Measurements from ENCODE around the gene KCNJ1. TPM values are rescaled to one million over a fixed set of nuclear protein-coding genes. Genes with fewer than 3 reads are reported as not detected.

Gene KCNJ1
- total RNA-seq, 4 donors from 2014 or later = not detected

GRCh38 chr11:128897826-128898225 is 30.7 kb upstream of the KCNJ1 start:
- Histone ChIP-seq H3K27ac (replicated peaks in 1 of 4) (no peak overlapping the region), H3K36me3 (no peaks in the 10 kb centered on the region), H3K9me3 (no peaks in the 10 kb centered on the region), H3K4me1 (peaks cover 0 to 17% (median 9%) of the 10 kb centered on the region in 4 donors), H3K4me3 (no peak overlapping the region), H3K27me3 (no peaks in the 10 kb centered on the region)
- intact Hi-C loops (cut with DNase I) = no loop called here
- no peak for DNase-seq (ENCODE audit: extremely low spot score)
- 91% methylated on average over 1 of the region's 1 CpG for WGBS
- TF ChIP-seq EP300 (IDR thresholded peaks at IDR 0.05) = no peak
- TF ChIP-seq CTCF (IDR thresholded peaks at IDR 0.05) = no peak
- no peak for TF ChIP-seq POLR2AphosphoS5 (IDR thresholded peaks at IDR 0.05)
- TF ChIP-seq POLR2A (IDR thresholded peaks at IDR 0.05; ENCODE audit: low read depth) = no peak

GRCh38 chr11:128896356-128896755 is 29.3 kb upstream of the KCNJ1 start:
- H3K4me1 ChIP-seq = peaks cover 5 to 23% (median 13%) of the 10 kb centered on the region in 4 donors
- H3K27ac ChIP-seq (replicated peaks in 1 of 4) = no peak overlapping the region
- H3K4me3 ChIP-seq = no peak overlapping the region
- H3K27me3 ChIP-seq = peaks cover 0 to 10% (median 0%) of the 10 kb centered on the region in 4 donors
- intact Hi-C loops (cut with DNase I) = no loop called here
- H3K9me3 ChIP-seq = no peaks in the 10 kb centered on the region
- no peak for DNase-seq (ENCODE audit: extremely low spot score)
- no peaks in the 10 kb centered on the region for H3K36me3 ChIP-seq
- 75% methylated on average over 2 of the region's 2 CpGs for WGBS
- no peak for TF ChIP-seq POLR2A (IDR thresholded peaks at IDR 0.05; ENCODE audit: low read depth)
- no peak for TF ChIP-seq POLR2AphosphoS5 (IDR thresholded peaks at IDR 0.05)
- TF ChIP-seq CTCF (IDR thresholded peaks at IDR 0.05) = no peak

- 96% methylated on average over 9 of the region's 9 CpGs for WGBS
- H3K27ac ChIP-seq (replicated peaks in 1 of 4) = no peak overlapping the region
- no peak overlapping the region for H3K4me3 ChIP-seq
- H3K36me3 ChIP-seq = no peaks in the 10 kb centered on the region
- no peak for DNase-seq (ENCODE audit: extremely low spot score)
- peaks cover 14 to 26% (median 17%) of the 10 kb centered on the region in 4 donors for H3K4me1 ChIP-seq
- no peaks in the 10 kb centered on the region for H3K9me3 ChIP-seq
- H3K27me3 ChIP-seq = peaks cover 0 to 18% (median 0%) of the 10 kb centered on the region in 4 donors
- intact Hi-C loops (cut with DNase I) = no loop called here
- TF ChIP-seq CTCF (IDR thresholded peaks at IDR 0.05) (no peak), POLR2AphosphoS5 (IDR thresholded peaks at IDR 0.05) (no peak), POLR2A (IDR thresholded peaks at IDR 0.05; ENCODE audit: low read depth) (no peak), EP300 (IDR thresholded peaks at IDR 0.05) (no peak)
Measured at GRCh38 chr11:128895526-128895925, 28.4 kb upstream of the KCNJ1 start.

- Histone ChIP-seq H3K36me3 (no peaks in the 10 kb centered on the region), H3K9me3 (no peaks in the 10 kb centered on the region), H3K27me3 (peaks cover 0 to 27% (median 7%) of the 10 kb centered on the region in 4 donors), H3K4me3 (no peak overlapping the region), H3K4me1 (peaks cover 19 to 30% (median 20%) of the 10 kb centered on the region in 4 donors), H3K27ac (replicated peaks in 1 of 4) (no peak overlapping the region)
- DNase-seq (ENCODE audit: extremely low spot score) = no peak
- no peak for TF ChIP-seq POLR2A (IDR thresholded peaks at IDR 0.05; ENCODE audit: low read depth)
- TF ChIP-seq POLR2AphosphoS5 (IDR thresholded peaks at IDR 0.05) = no peak
- TF ChIP-seq EP300 (IDR thresholded peaks at IDR 0.05) = no peak
- no peak for TF ChIP-seq CTCF (IDR thresholded peaks at IDR 0.05)
- 69% methylated on average over 6 of the region's 6 CpGs for WGBS
- intact Hi-C loops (cut with DNase I) = no loop called here
Measured at GRCh38 chr11:128894685-128895084, 27.6 kb upstream of the KCNJ1 start.

- Histone ChIP-seq H3K36me3 (no peaks in the 10 kb centered on the region), H3K27ac (replicated peaks in 1 of 4) (no peak overlapping the region), H3K9me3 (no peaks in the 10 kb centered on the region), H3K27me3 (peaks cover 0 to 31% (median 8%) of the 10 kb centered on the region in 4 donors), H3K4me3 (no peak overlapping the region), H3K4me1 (peaks cover 19 to 30% (median 20%) of the 10 kb centered on the region in 4 donors)
- DNase-seq (ENCODE audit: extremely low spot score) = no peak
- WGBS = 88% methylated on average over 3 of the region's 3 CpGs
- intact Hi-C loops (cut with DNase I) = no loop called here
- no peak for TF ChIP-seq POLR2A (IDR thresholded peaks at IDR 0.05; ENCODE audit: low read depth)
- no peak for TF ChIP-seq CTCF (IDR thresholded peaks at IDR 0.05)
- TF ChIP-seq EP300 (IDR thresholded peaks at IDR 0.05) = no peak
- no peak for TF ChIP-seq POLR2AphosphoS5 (IDR thresholded peaks at IDR 0.05)
Measured at GRCh38 chr11:128894286-128894681, 27.2 kb upstream of the KCNJ1 start.
